Activated CD8-positive, alpha-beta memory T cell treated with anti-CD3 and anti-CD28 coated beads for 24 hours (primary cell): ENCODE results near the gene CLP1.
A peak's percentile ranks its signal among the peaks of the same experiment; 100 is the strongest.
"Not testable (repeated sequence)": the region's sequence is repeated elsewhere in the genome, so short reads cannot be mapped to it uniquely, and the experiment has no call there.

ENCODE experiments used
- DNase-seq: peaks from one replicate; pipeline ENCODE4 v3.0.0-alpha.2; 2020

The CLP1 gene

GRCh38 chr11:57641011-57641807 is 16.4 kb upstream of the CLP1 start:
- no peak for DNase-seq

- DNase-seq = no peak
Observed at GRCh38 chr11:57643802-57644201, 13.8 kb upstream of the CLP1 start.

- peak; percentile 92 for DNase-seq
Observed at GRCh38 chr11:57644748-57645688, 12.5 kb upstream of the CLP1 start.

- DNase-seq = no peak
Observed at GRCh38 chr11:57645689-57646085, 11.9 kb upstream of the CLP1 start.

- DNase-seq = no peak
Observed at GRCh38 chr11:57646194-57646798, 11.3 kb upstream of the CLP1 start.

GRCh38 chr11:57646799-57647303 is 10.7 kb upstream of the CLP1 start:
- DNase-seq = no peak

DNA sequence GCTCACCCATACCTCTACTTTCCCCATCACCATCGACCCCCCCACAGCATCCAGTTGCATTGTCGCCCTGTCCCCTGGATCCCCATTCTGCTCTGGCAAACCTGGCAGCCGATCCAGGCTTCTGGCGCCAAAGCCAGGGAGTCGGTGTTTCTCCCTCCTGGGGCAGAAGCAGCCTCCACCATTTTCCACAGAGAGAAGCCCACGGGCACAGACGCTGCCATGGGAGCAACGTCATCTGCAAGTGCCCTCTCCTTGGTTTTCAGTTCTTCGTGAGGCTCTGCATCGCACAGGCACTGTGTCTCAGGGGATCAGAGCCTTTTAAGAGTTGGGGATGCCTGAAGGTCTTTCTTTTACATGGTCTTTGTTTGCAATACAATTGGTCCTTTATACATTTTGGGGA is 10.2 kb upstream of the CLP1 start:
- no peak for DNase-seq

DNA sequence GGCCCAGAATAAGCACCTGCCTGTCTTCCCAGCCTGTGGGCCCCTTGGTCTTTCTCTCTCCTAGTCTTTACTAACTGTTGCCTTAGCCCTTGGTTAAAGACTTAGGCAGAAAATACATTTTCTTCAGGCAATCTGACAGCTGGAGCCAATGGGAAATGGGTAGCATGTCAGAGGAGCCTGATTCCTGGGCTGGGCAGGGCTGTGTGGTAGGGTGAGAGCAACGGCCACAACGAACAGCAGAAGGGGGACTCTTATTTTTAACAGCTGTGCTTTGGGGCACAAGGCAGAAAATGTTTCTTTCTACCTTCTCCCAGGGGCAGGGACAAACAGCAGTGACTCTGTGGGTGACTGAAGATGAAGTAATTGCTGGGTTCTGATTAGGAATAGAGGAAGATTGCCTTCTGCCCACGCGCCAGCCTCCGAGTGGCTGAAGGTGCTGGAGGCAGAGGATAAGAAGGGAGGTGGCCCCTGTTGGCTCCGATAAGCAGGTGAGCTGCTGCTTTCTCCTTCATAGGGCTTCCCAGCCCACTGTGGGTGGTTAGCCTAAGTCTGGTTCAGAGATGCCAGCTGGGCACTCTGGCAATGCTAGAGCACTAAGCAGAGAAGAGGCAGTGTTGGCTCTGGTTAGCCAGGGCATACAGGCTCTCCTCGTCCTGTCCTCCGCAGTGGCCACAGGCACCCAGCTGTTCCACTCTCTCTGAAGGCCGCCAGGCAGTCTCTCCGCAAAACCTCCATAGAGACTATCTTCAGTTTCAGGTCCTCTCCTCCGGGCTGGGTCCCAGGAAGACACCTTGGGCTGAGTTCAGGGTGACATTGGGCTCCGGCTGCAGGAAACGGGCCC is 9.4 kb upstream of the CLP1 start:
- no peak for DNase-seq

DNA sequence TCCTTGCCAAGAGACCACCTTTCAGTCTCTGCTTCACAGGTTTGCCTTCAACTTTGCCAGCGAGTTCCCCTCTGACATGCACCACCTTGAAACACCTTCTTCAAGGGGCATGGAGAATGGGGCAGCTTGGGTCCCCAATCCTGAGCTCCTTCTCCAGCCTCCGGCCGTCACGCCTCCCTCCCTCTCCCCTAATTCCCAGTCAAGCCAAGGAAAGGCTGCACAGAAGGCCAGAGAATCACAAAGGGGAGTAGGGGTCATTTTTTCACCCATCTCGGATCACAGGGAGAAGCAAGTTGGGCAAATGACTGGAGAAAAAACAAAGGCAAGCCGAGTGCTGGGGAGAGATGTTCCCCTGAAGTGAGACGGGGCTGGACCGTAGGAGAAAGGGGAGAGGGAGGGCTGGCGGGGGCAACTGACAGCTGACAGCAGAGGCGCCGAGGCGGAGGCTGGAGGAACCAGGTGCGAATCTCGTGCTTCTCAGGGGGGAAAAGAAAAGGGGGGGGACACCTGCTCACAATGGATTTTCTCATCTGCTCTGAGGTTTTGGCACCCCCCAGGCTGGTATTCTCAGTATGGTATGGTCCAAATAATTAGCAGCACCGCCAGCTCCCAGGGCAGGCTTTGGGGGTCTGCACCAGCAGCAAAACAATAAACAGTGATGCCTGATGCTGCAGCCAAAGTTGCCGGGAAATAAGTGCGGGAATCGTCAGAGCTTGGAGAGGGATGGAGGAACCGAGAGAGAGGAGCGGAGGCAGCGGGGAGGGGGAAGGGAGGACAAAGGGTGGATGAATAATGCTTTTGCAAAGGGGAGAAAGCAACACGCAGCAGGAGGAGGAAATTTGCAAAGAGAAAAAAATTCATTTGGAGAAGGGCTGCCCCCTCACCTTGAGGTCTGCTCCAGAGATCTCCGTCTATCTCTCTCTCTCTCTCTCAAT is 8.5 kb upstream of the CLP1 start:
- DNase-seq = no peak

DNA sequence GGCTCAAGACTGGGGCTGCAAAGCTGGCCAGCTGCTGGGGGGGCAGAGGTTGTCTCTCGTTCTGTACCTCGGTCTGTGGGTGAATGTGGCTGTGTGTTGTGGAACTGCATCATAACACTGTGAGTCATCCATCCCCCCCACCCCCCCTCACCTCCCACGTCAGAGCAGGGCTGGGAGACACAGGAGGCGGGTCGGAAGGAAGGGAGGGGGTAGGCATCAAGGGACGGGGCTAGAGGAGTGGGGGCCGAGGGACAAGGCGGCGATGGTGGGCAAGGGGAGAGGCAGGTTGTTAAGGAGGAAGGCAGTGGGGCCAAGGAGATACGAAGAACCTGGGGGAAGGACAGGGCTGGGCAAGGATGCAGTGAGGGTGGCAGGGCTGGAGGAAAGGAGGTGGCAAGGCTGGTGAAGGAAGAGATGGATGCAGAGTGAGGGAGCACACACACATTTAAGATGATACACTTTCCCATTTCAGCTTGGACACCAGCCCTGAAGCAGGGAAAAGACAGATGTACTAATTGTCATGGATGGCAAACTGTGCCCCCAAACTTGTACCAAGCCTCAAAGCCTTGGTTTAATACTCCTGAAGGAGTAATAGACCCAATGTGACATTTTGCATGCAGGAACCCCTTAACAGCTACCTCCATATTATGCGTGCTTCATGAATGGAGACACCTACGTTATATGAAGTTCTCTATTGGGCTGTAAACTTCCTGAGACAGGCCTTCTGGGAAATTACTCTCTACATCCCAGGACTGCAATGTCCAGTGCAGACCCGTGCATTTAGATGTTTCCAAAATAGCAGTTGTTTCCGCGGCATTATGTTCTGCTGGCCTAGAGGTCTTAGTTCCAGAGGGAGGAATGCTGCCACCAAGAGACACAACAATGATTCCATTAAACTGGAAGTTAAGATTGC is 7.5 kb upstream of the CLP1 start, which contains the start of gene YPEL4:
YPEL4 (minus strand) TSS at position 87 of the 913 bp plus-strand sequence. CDS start 2,805 bp downstream, outside the sequence.
- peak; percentile 79 for DNase-seq

- DNase-seq = no peak
Observed at GRCh38 chr11:57650739-57651090, 6.8 kb upstream of the CLP1 start.

DNA sequence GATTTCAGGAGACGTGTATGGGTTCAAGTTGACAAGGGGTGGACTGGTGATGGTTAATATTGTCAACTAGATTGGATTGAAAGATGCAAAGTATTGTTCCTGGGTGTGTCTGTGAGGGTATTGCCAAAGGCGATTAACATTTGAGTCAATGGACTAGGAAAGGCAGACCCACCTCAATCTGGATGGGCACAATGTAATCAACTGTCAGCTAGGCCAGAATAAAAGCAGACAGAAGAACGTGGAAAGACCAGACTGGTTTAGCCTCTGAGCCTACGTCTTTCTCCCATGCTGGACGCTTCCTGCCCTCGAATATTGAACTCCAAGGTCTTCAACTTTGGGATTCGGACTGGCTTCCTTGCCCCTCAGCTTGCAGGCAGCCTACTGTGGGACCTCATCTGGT is 6.2 kb upstream of the CLP1 start:
- no peak for DNase-seq

DNA sequence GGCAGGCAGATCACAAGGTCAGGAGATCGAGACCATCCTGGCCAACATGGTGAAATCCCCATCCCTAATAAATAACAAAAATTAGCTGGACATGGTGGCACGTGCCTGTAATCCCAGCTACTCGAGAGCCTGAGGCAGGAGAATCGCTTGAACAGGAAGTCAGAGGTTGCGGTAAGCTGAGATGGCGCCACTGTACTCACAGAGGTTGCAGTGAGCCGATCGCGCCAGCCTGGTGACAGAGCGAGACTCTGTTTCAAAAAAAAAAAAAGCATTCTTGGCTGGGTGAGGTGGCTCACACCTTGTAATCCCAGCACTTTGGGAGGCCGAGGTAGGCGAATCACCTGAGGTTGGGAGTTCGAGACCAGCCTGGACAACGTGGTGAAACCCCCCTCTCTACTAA is 5.3 kb upstream of the CLP1 start:
- not testable (repeated sequence) for DNase-seq

GRCh38 chr11:57652662-57653061 is 4.9 kb upstream of the CLP1 start:
- DNase-seq = no peak

DNA sequence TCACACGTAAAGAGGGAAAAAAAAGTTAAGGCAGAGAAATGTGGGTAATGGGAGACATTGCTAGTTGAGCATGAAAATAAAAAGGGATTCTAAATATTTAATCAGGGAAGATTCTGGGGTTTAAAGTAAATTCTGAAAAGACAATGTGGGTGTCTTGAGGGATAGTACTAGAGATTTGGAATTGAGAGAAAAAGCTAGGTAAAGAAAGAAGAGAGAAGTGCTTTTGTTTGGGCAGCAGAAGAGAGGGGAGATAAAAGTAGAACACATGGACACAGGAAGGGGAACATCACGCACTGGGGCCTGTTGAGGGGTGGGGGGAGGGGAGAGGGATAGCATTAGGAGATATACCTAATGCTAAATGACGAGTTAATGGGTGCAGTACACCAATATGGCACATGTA is 4.4 kb upstream of the CLP1 start:
- no peak for DNase-seq

DNA sequence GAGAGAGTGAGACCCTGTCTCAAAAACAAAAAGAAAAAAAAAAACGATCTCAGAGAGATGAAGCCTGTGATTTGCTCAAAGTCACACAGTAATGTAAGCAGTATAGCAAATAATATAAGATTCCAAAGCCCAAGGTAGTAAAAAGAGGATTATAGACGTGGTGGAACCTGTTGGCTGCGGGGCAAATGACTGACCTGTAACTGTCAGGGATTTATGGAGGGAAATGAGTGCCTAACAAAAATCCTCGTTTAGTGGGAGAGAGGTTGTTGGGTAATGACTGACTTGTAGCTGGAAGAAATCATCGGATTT is 723 bp upstream of the CLP1 start:
- no peak for DNase-seq

GRCh38 chr11:57658023-57658361 is 430 bp downstream of the CLP1 start:
- no peak for DNase-seq

GRCh38 chr11:57659669-57660068 is 2.1 kb downstream of the CLP1 start:
- DNase-seq = no peak

DNA sequence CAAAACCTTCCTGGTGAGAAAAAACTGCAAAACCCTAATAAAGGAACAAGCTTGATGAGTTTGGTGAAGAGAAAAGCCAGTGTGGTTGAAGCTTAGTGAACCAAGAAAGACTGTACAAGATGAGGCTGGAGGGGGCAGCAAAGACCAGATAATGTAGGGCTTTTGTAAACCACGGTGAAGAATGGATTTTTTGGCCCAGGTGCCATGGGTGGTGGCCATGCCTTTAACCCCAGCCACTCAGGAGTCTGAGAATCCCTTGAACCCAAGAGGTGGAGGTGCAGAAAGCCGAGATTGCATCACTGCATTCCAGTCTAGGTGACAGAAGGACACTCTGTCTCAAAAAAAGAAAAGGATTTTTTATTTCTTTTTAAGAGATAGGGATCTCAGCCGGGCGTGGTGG is 5.3 kb downstream of the CLP1 start:
- no peak for DNase-seq

GRCh38 chr11:57663975-57664374 is 6.4 kb downstream of the CLP1 start:
- no peak for DNase-seq
